RPMI7951 (cell line): Measurements from ENCODE around the gene SMG6. TPM values are rescaled to one million over a fixed set of nuclear protein-coding genes. Genes with fewer than 3 reads are reported as not detected.
"Not testable (repeated sequence)": the region's sequence is repeated elsewhere in the genome, so short reads cannot be mapped to it uniquely, and the experiment has no call there.

ENCODE experiments used
- DNase-seq: peaks from one replicate; pipeline ENCODE4 v3.0.0-alpha.2; 2012; ENCODE audit warnings: low read depth
- total RNA-seq: library from RNA; depleted of rRNA; stranded (reverse); fragments of >200 nt; shearing (Covaris generic); gene quantifications from 2 replicates; pipeline ENCODE4 v1.2.3, GENCODE V29; 2014

The SMG6 gene
- total RNA-seq, 1 experiment from 2014 or later = 26.1 TPM

GRCh38 chr17:2304931-2305330, 1.3 kb upstream of the SMG6 start:
- DNase-seq = no peak

- no peak for DNase-seq
Observed at GRCh38 chr17:2302778-2303203, 794 bp downstream of the SMG6 start.

- no peak for DNase-seq
Observed at GRCh38 chr17:2299756-2300155, 3.8 kb downstream of the SMG6 start.

GRCh38 chr17:2299136-2299535, 4.4 kb downstream of the SMG6 start:
- DNase-seq = no peak

- no peak for DNase-seq
Observed at GRCh38 chr17:2297023-2297422, 6.6 kb downstream of the SMG6 start.

GRCh38 chr17:2295575-2295974, 8.0 kb downstream of the SMG6 start:
- no peak for DNase-seq

GRCh38 chr17:2292100-2292499, 11.5 kb downstream of the SMG6 start:
- no peak for DNase-seq

- DNase-seq = no peak
Observed at GRCh38 chr17:2289878-2290478, 13.6 kb downstream of the SMG6 start.

GRCh38 chr17:2283302-2283701, 20.3 kb downstream of the SMG6 start:
- no peak for DNase-seq

GRCh38 chr17:2282297-2282873, 21.2 kb downstream of the SMG6 start:
- peak; percentile 62 for DNase-seq

GRCh38 chr17:2279707-2280106, 23.9 kb downstream of the SMG6 start:
- no peak for DNase-seq

GRCh38 chr17:2277429-2278170, 26.0 kb downstream of the SMG6 start:
- no peak for DNase-seq

GRCh38 chr17:2275722-2276121, 27.9 kb downstream of the SMG6 start:
- DNase-seq = no peak

GRCh38 chr17:2274414-2274813, 29.2 kb downstream of the SMG6 start:
- no peak for DNase-seq

GRCh38 chr17:2271985-2272702, 31.4 kb downstream of the SMG6 start:
- DNase-seq = no peak

GRCh38 chr17:2267354-2267753, 36.2 kb downstream of the SMG6 start:
- DNase-seq = no peak

- no peak for DNase-seq
Observed at GRCh38 chr17:2266865-2267228, 36.7 kb downstream of the SMG6 start.

GRCh38 chr17:2266045-2266864, 37.3 kb downstream of the SMG6 start:
- peak; percentile 54 for DNase-seq

- DNase-seq = not testable (repeated sequence)
Observed at GRCh38 chr17:2265166-2265565, 38.4 kb downstream of the SMG6 start.

- DNase-seq = no peak
Observed at GRCh38 chr17:2264067-2264860, 39.3 kb downstream of the SMG6 start.
